ENCODE measurements around the gene TANGO6.

Gene TANGO6

GRCh38 chr16:68844211-68844564 is 857 bp downstream of the TANGO6 start:
- H3K79me2 ChIP-seq (ENCODE audit: control insufficient read depth, low read length) = peaks cover 40% of the 10 kb centered on the region
- peak overlapping the region; percentile 80 for H3K4me3 ChIP-seq (ENCODE audit: low read length)
- peaks cover 7% of the 10 kb centered on the region; the same call in 1 of the 2 replicates for H3K36me3 ChIP-seq (ENCODE audit: control insufficient read depth, low read length)
- peak overlapping the region; percentile 49 for H3K27ac ChIP-seq (ENCODE audit: low read depth, low read length)
- H3K9me2 ChIP-seq (replicated peaks; ENCODE audit: control insufficient read depth, low read length) = no peaks in the 10 kb centered on the region
- peak overlapping the region; percentile 83 for H3K4me2 ChIP-seq (ENCODE audit: low read length)
- TF ChIP-seq CTCF (IDR thresholded peaks at IDR 0.05; ENCODE audit: low read depth, low read length, poor library complexity, severe bottlenecking) = peak; percentile 39
- TF ChIP-seq EZH2phosphoT487 (IDR thresholded peaks at IDR 0.05; ENCODE audit: borderline replicate concordance, low read length) = no peak
- no peaks in the 10 kb centered on the region for H3K27me3 ChIP-seq (ENCODE audit: control insufficient read depth, low read length)
- no peaks in the 10 kb centered on the region for H3K9me3 ChIP-seq (ENCODE audit: control insufficient read depth, insufficient read depth, low read length)
- H4K20me1 ChIP-seq (ENCODE audit: control insufficient read depth, insufficient read depth, low read depth, low read length) = no peaks in the 10 kb centered on the region
- H3F3A ChIP-seq (ENCODE audit: control insufficient read depth, insufficient read depth) = no peaks in the 10 kb centered on the region
- peaks cover 14% of the 10 kb centered on the region for H3K4me1 ChIP-seq (ENCODE audit: control insufficient read depth, low read length)

- Histone ChIP-seq H3K9me2 (replicated peaks; ENCODE audit: control insufficient read depth, low read length) (no peaks in the 10 kb centered on the region), H3K9me3 (ENCODE audit: control insufficient read depth, insufficient read depth, low read length) (no peaks in the 10 kb centered on the region), H3K27me3 (ENCODE audit: control insufficient read depth, low read length) (no peaks in the 10 kb centered on the region), H4K20me1 (ENCODE audit: control insufficient read depth, insufficient read depth, low read depth, low read length) (no peaks in the 10 kb centered on the region), H3K27ac (ENCODE audit: low read depth, low read length) (no peak overlapping the region), H3K36me3 (ENCODE audit: control insufficient read depth, low read length) (peaks cover 4% of the 10 kb centered on the region; the same call in 1 of the 2 replicates), H3K79me2 (ENCODE audit: control insufficient read depth, low read length) (peaks cover 67% of the 10 kb centered on the region), H3F3A (ENCODE audit: control insufficient read depth, insufficient read depth) (no peaks in the 10 kb centered on the region), H3K4me3 (ENCODE audit: low read length) (no peak overlapping the region), H3K4me2 (ENCODE audit: low read length) (no peak overlapping the region), H3K4me1 (ENCODE audit: control insufficient read depth, low read length) (peaks cover 11% of the 10 kb centered on the region)
- TF ChIP-seq EZH2phosphoT487 (IDR thresholded peaks at IDR 0.05; ENCODE audit: borderline replicate concordance, low read length) (no peak), CTCF (IDR thresholded peaks at IDR 0.05; ENCODE audit: low read depth, low read length, poor library complexity, severe bottlenecking) (no peak)
These were observed 5.5 kb downstream of the TANGO6 start for GRCh38 chr16:68848786-68849185.

- Histone ChIP-seq H3K4me3 (ENCODE audit: low read length) (no peak overlapping the region), H3K36me3 (ENCODE audit: control insufficient read depth, low read length) (peaks cover 4% of the 10 kb centered on the region; the same call in 1 of the 2 replicates), H3K4me2 (ENCODE audit: low read length) (no peak overlapping the region), H3K4me1 (ENCODE audit: control insufficient read depth, low read length) (peaks cover 4% of the 10 kb centered on the region; the same call in 1 of the 2 replicates), H4K20me1 (ENCODE audit: control insufficient read depth, insufficient read depth, low read depth, low read length) (no peaks in the 10 kb centered on the region), H3K9me2 (replicated peaks; ENCODE audit: control insufficient read depth, low read length) (no peaks in the 10 kb centered on the region), H3F3A (ENCODE audit: control insufficient read depth, insufficient read depth) (no peaks in the 10 kb centered on the region), H3K79me2 (ENCODE audit: control insufficient read depth, low read length) (peaks cover 58% of the 10 kb centered on the region), H3K27me3 (ENCODE audit: control insufficient read depth, low read length) (no peaks in the 10 kb centered on the region), H3K27ac (ENCODE audit: low read depth, low read length) (no peak overlapping the region), H3K9me3 (ENCODE audit: control insufficient read depth, insufficient read depth, low read length) (no peaks in the 10 kb centered on the region)
- TF ChIP-seq CTCF (IDR thresholded peaks at IDR 0.05; ENCODE audit: low read depth, low read length, poor library complexity, severe bottlenecking) (no peak), EZH2phosphoT487 (IDR thresholded peaks at IDR 0.05; ENCODE audit: borderline replicate concordance, low read length) (no peak)
These were observed 7.2 kb downstream of the TANGO6 start for GRCh38 chr16:68850481-68850880.

Data from DOHH2 (cell line).